Neutrophil (primary cell): ENCODE results near the gene FHOD3.

Experiments
- H3K27ac ChIP-seq: fragments of 200-600 bp; sonication (generic); 2 replicates; pipeline ENCODE4 v1.5.1; 2016; ENCODE audit warnings: mild to moderate bottlenecking, moderate library complexity
- H3K27me3 ChIP-seq: fragments of 200-600 bp; sonication (generic); 2 replicates; pipeline ENCODE4 v1.6.0; 2016; ENCODE audit warnings: mild to moderate bottlenecking
- H3K36me3 ChIP-seq: fragments of 200-600 bp; sonication (generic); 2 replicates; pipeline ENCODE4 v1.5.1; 2017
- H3K4me1 ChIP-seq, 2 experiments: fragments of 200-600 bp in 1 of 2; sonication (generic) in 1 of 2; 1 replicate in 1 of 2; 2 replicates in 1 of 2; pipeline versions ENCODE4 v1.5.1 to v1.6.1; 2013 to 2016; ENCODE audit warnings: low read depth in 1 of 2, low read length in 1 of 2, mild to moderate bottlenecking in 1 of 2, moderate library complexity in 1 of 2; ENCODE audit not compliant: control insufficient read depth in 1 of 2, insufficient read depth in 1 of 2
- H3K4me3 ChIP-seq, 2 experiments: fragments of 200-600 bp in 1 of 2; sonication (generic) in 1 of 2; 1 replicate in 1 of 2; 2 replicates in 1 of 2; pipeline ENCODE4 v1.5.1; 2013 to 2016; ENCODE audit warnings: low read depth in 1 of 2, low read length in 1 of 2, mild to moderate bottlenecking in 1 of 2, moderate library complexity in 1 of 2
- H3K9me3 ChIP-seq: fragments of 200-600 bp; sonication (generic); 2 replicates; pipeline ENCODE4 v1.5.1; 2016
- CTCF ChIP-seq: fragments of 200-600 bp; sonication (generic); IDR thresholded peaks from 2 replicates; pipeline ENCODE4 v1.5.1; 2016; ENCODE audit warnings: antibody characterized with exemption

Gene FHOD3

GRCh38 chr18:36704156-36704555, 406.6 kb downstream of the FHOD3 start:
- Histone ChIP-seq H3K9me3 (no peaks in the 10 kb centered on the region), H3K4me3 (no peak overlapping the region), H3K27ac (no peak overlapping the region), H3K27me3 (no peaks in the 10 kb centered on the region), H3K4me1 (no peaks in the 10 kb centered on the region), H3K36me3 (no peaks in the 10 kb centered on the region)
- no peak for TF ChIP-seq CTCF

- no peaks in the 10 kb centered on the region for H3K4me1 ChIP-seq
- no peaks in the 10 kb centered on the region for H3K36me3 ChIP-seq
- no peak for TF ChIP-seq CTCF
Observed at GRCh38 chr18:36706134-36706881, 408.8 kb downstream of the FHOD3 start.

GRCh38 chr18:36708366-36708765, 410.9 kb downstream of the FHOD3 start:
- Histone ChIP-seq H3K36me3 (no peaks in the 10 kb centered on the region), H3K27me3 (no peaks in the 10 kb centered on the region), H3K27ac (no peak overlapping the region), H3K4me1 (no peaks in the 10 kb centered on the region), H3K4me3 (no peak overlapping the region), H3K9me3 (no peaks in the 10 kb centered on the region)
- no peak for TF ChIP-seq CTCF

More at GRCh38 chr18:36706134-36706881, 408.8 kb downstream of the FHOD3 start:
- Histone ChIP-seq H3K4me3 (no peak overlapping the region), H3K27ac (no peak overlapping the region), H3K27me3 (no peaks in the 10 kb centered on the region), H3K9me3 (no peaks in the 10 kb centered on the region)

GRCh38 chr18:36709315-36709714, 411.8 kb downstream of the FHOD3 start:
- Histone ChIP-seq H3K27me3 (no peaks in the 10 kb centered on the region), H3K9me3 (no peaks in the 10 kb centered on the region), H3K4me1 (no peaks in the 10 kb centered on the region), H3K27ac (no peak overlapping the region), H3K4me3 (no peak overlapping the region), H3K36me3 (no peaks in the 10 kb centered on the region)
- no peak for TF ChIP-seq CTCF

GRCh38 chr18:36711014-36711725, 413.7 kb downstream of the FHOD3 start:
- H3K27ac ChIP-seq: no peak overlapping the region
- TF ChIP-seq CTCF: no peak

More at GRCh38 chr18:36711014-36711725, 413.7 kb downstream of the FHOD3 start:
- H3K27me3 ChIP-seq: no peaks in the 10 kb centered on the region
- no peaks in the 10 kb centered on the region for H3K4me1 ChIP-seq
- H3K36me3 ChIP-seq: no peaks in the 10 kb centered on the region
- no peaks in the 10 kb centered on the region for H3K9me3 ChIP-seq
- H3K4me3 ChIP-seq: no peak overlapping the region
